ENCODE results near the gene FOXN3. TPM values are rescaled to one million over a fixed set of nuclear protein-coding genes. Genes with fewer than 3 reads are reported as not detected.
"Not testable (repeated sequence)": the region's sequence is repeated elsewhere in the genome, so short reads cannot be mapped to it uniquely, and the experiment has no call there.

Gene FOXN3
- total RNA-seq, 4 donors from 2014 or later: 118 to 211 (median 167) TPM

GRCh38 chr14:89252887-89253532, 164.0 kb downstream of the FOXN3 start:
- no peak overlapping the region for H3K4me3 ChIP-seq (ENCODE audit: low read depth, poor library complexity, severe bottlenecking)
- DNase-seq (ENCODE audit: low spot score in 2 of 2): peak in 1 of 2 donors; percentile 60
- TF ChIP-seq POLR2A (IDR thresholded peaks at IDR 0.05) (no peak), CTCF (IDR thresholded peaks at IDR 0.05) (no peak)
- 79 to 80% methylated on average over 15 of the region's 15 CpGs for WGBS, 2 donors
- intact Hi-C loops (cut with DNase I; ENCODE audit: low total_unique reads): no loop called here

DNA sequence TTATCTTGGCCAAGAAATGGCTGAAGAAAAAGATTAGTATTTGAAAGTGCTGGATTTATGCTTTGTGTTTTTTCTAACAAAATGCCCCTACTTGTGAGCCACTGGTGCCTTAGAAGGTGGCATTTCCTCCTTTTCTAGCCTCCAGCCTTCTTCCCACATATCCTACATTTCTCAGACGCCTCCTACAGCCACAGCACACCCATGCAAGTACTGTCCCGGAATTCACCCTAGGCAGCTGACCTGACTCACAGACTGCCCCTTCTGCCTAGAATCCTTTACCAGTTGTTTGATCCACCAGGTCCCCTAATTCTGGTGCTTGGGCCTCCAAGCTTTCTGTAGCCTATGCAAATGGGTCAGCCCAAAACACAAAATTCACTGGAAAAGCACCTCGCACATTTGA, 166.0 kb downstream of the FOXN3 start:
- intact Hi-C loops (cut with DNase I; ENCODE audit: low total_unique reads): no loop called here
- TF ChIP-seq CTCF (IDR thresholded peaks at IDR 0.05): no peak
- TF ChIP-seq POLR2A (IDR thresholded peaks at IDR 0.05): no peak
- no peak overlapping the region for H3K4me3 ChIP-seq (ENCODE audit: low read depth, poor library complexity, severe bottlenecking)
- peak in 1 of 2 donors; percentile 25 for DNase-seq (ENCODE audit: low spot score in 2 of 2)
- WGBS, 2 donors: 88 to 90% methylated on average over 3 of the region's 3 CpGs

GRCh38 chr14:89250655-89250975, 166.4 kb downstream of the FOXN3 start:
- DNase-seq (ENCODE audit: low spot score in 2 of 2): peak in 1 of 2 donors; percentile 3
- 94% methylated on average over 4 of the region's 4 CpGs for WGBS, 2 donors
- intact Hi-C loops (cut with DNase I; ENCODE audit: low total_unique reads); H3K4me3 ChIP-seq (ENCODE audit: low read depth, poor library complexity, severe bottlenecking): not testable (repeated sequence)

GRCh38 chr14:89249972-89250654, 166.9 kb downstream of the FOXN3 start:
- 84 to 92% methylated on average over 1 of the region's 1 CpG for WGBS, 2 donors
- H3K4me3 ChIP-seq (ENCODE audit: low read depth, poor library complexity, severe bottlenecking): no peak overlapping the region
- intact Hi-C loops (cut with DNase I; ENCODE audit: low total_unique reads): no loop called here
- TF ChIP-seq CTCF (IDR thresholded peaks at IDR 0.05) (no peak), POLR2A (IDR thresholded peaks at IDR 0.05) (no peak)
- peak in 1 of 2 donors; percentile 20 for DNase-seq (ENCODE audit: low spot score in 2 of 2)

- TF ChIP-seq POLR2A (IDR thresholded peaks at IDR 0.05): no peak
- no peak for TF ChIP-seq CTCF (IDR thresholded peaks at IDR 0.05)
- H3K4me3 ChIP-seq (ENCODE audit: low read depth, poor library complexity, severe bottlenecking): no peak overlapping the region
- WGBS, 2 donors: 58 to 60% methylated on average over 7 of the region's 7 CpGs
- DNase-seq (ENCODE audit: low spot score in 2 of 2): no peak
- intact Hi-C loops (cut with DNase I; ENCODE audit: low total_unique reads): no loop called here
Observed at GRCh38 chr14:89249065-89249695, 167.9 kb downstream of the FOXN3 start.

GRCh38 chr14:89248411-89249064, 168.5 kb downstream of the FOXN3 start:
- intact Hi-C loops (cut with DNase I; ENCODE audit: low total_unique reads): no loop called here
- no peak for TF ChIP-seq POLR2A (IDR thresholded peaks at IDR 0.05)
- TF ChIP-seq CTCF (IDR thresholded peaks at IDR 0.05): no peak
- 69 to 76% methylated on average over 5 of the region's 5 CpGs for WGBS, 2 donors
- no peak overlapping the region for H3K4me3 ChIP-seq (ENCODE audit: low read depth, poor library complexity, severe bottlenecking)
- DNase-seq (ENCODE audit: low spot score in 2 of 2): no peak

Data from lower leg skin (tissue), 4 donors.